ENCODE measurements around the gene SP6.

SP6 gene

DNA sequence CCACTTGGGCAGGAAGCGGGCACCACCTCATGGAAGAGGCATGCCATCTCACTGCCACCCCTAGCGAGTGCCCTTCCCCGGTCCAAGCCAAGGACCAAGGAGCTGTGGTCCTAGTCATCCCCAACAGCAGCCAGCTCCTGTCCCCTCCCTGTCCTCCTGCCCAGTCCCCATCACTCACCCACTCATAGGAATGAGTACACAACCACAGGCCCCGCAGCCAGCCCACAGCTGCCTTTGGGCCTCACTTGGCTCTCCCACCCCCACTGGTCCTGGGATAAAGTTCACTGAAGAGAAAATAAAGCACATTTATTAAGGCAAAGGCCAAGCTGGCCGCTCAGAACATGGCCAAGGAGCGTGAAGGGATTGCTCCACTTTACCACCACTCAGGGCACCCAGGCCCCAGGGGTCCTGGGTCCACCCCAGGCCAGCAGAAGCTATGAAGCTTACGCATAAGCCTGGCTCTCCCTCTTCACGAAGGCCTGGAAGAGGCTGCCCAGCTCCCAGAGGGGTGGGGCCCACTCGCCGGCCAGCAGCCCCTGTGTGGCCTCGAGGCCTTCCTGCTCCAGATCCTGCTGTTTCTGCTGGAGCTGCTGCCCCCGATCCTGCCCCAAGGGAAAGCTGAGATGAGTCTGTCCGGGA, 13.4 kb downstream of the SP6 start:
- no peak overlapping the region for H3K4me3 ChIP-seq
- H3K27me3 ChIP-seq = no peaks in the 10 kb centered on the region
- H4K20me1 ChIP-seq = no peaks in the 10 kb centered on the region
- no peaks in the 10 kb centered on the region for H3K9me3 ChIP-seq
- H3K36me3 ChIP-seq = peaks cover 45% of the 10 kb centered on the region
- peaks cover 77% of the 10 kb centered on the region for H3K4me1 ChIP-seq
- peak overlapping the region; percentile 65 for H3K4me2 ChIP-seq
- no peak for TF ChIP-seq Cebpa-rat (IDR thresholded peaks at IDR 0.05)
- H3K9ac ChIP-seq = peak overlapping the region; percentile 49
- no peak overlapping the region for H3K27ac ChIP-seq

DNA sequence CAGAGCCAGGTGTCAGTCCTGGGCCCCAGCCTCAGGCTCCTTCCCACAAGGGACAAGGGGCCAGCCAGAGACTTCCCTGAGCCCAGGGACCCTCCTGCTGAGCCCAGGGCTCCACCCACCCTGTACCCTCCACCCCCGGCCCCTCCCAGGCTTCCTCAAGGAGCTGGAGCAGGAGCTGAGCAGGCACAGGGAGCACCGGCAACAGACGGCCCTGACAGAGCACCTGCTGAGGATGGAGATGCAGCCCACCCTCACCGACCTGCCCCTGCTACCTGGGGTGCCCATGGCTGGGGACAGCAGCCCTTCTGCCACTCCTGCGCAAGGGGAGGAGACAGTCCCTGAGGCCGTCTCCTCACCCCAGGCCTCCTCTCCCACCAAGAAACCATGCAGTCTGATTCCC, 14.4 kb downstream of the SP6 start:
- Histone ChIP-seq H3K4me1 (peaks cover 80% of the 10 kb centered on the region), H3K36me3 (peaks cover 45% of the 10 kb centered on the region), H4K20me1 (no peaks in the 10 kb centered on the region), H3K9ac (peak overlapping the region; percentile 49; the same call in 1 of the 2 replicates), H3K9me3 (no peaks in the 10 kb centered on the region), H3K4me2 (peak overlapping the region; percentile 65), H3K27me3 (no peaks in the 10 kb centered on the region), H3K4me3 (no peak overlapping the region), H3K27ac (0 out of 2 replicates have a peak overlapping the region, but pooled peaks have one; percentile 4)
- no peak for TF ChIP-seq Cebpa-rat (IDR thresholded peaks at IDR 0.05)

DNA sequence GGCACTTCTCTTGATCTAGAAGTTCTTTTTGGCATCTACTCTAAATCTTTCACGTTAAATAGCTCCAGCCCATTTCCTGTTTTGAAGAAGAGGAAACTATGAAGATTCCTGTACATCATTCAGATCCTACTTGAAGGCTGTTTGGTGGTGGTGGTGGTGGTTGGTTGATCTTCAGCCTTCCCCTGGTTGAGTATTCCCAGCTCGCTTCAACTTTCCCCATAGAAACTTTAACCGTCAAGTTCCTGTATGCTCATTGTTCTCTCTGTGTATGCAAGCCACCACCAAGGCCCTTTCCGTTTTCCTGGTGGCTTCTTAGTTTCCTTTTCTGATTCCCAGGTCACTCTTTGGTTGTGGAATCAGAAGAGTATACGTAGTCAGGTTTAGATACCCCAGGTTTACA, 16.2 kb downstream of the SP6 start:
- Histone ChIP-seq H4K20me1 (0 out of 2 replicates have a peak, but pooled peaks cover 6% of the 10 kb centered on the region), H3K4me3 (no peak overlapping the region), H3K9ac (no peak overlapping the region), H3K9me3 (no peaks in the 10 kb centered on the region), H3K27ac (no peak overlapping the region), H3K4me1 (peaks cover 78% of the 10 kb centered on the region), H3K4me2 (peak overlapping the region; percentile 65), H3K27me3 (no peaks in the 10 kb centered on the region), H3K36me3 (peaks cover 45% of the 10 kb centered on the region)
- no peak for TF ChIP-seq Cebpa-rat (IDR thresholded peaks at IDR 0.05)

DNA sequence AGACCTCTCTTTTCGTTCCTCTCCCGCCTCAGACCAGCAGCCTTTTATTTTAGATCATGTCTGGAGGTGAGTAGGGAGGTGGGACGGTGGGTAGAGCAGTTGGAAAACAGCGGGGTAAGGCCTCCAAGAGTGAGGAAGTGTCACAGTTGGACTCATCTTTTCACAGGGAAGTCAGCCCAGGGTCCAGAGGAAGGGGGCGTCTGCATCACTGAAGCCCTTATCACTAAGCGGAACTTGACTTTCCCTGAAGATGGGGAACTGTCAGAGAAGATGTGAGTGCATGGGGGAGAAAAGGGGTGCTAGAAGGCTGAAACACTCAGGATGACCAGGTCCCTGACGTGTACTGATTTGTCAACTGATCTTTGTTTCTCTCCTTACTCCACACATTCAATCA, 19.0 kb downstream of the SP6 start:
- Histone ChIP-seq H3K27me3 (no peaks in the 10 kb centered on the region), H3K9me3 (no peaks in the 10 kb centered on the region), H3K4me3 (peak overlapping the region; percentile 77), H3K4me1 (peaks cover 65% of the 10 kb centered on the region), H3K9ac (peak overlapping the region; percentile 80), H4K20me1 (0 out of 2 replicates have a peak, but pooled peaks cover 6% of the 10 kb centered on the region), H3K36me3 (peaks cover 39% of the 10 kb centered on the region), H3K27ac (peak overlapping the region; percentile 75; the same call in 1 of the 2 replicates), H3K4me2 (peak overlapping the region; percentile 92)
- no peak for TF ChIP-seq Cebpa-rat (IDR thresholded peaks at IDR 0.05)

DNA sequence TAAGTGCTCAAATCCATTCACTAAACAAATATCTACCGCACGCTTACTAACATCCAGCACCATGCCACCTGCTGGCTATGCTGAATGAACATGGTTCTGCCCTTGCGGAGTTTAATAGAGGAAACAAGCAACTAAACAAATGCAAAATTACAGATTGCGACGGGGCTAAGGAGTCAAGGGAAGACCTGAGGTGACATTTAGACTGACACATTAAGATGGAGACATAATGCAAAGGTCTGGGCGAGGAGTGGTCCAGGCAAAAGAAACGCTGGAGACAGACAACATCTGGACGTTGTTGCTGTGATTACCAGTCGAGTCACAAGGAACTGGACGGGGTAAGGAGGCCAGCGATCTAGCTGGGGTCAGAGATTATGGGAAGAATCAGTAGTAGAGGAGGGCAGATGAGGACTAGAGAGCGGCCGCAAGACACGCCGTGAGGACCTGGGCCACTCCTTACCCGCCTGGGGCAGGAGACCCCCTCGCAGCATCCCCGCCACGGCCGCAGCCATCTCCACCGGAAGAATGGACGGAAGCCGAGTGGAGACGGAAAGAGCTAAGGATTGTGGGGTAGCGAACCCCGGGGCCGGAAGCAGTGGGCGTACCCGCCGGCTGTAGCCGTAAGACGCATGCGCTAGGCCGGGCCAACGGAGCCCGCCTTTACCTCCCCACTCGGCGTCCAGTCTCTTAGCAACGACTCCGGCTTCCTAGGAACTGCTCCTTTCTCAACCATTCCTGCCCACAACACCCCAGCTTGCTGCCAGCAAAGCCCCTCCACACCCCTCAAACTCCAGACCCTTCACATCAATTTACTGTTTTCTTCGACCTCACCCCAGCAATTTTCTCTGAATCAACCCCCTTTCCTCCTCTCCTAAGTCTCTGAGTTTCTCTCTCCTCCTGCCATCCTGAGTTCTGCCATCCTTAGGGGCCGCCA, 19.7 kb downstream of the SP6 start, which contains the start of the genes LRRC46 and MRPL10:
TSS of gene LRRC46 (plus strand) at position 668 of the 931 bp plus-strand sequence. CDS start 320 bp downstream, outside the sequence.
TSS of gene MRPL10 (minus strand) at position 539 of the 931 bp plus-strand sequence. CDS start at position 509, 30 bp downstream.
- peaks cover 58% of the 10 kb centered on the region for H3K4me1 ChIP-seq
- H3K9me3 ChIP-seq = no peaks in the 10 kb centered on the region
- TF ChIP-seq Cebpa-rat (IDR thresholded peaks at IDR 0.05) = no peak
- no peaks in the 10 kb centered on the region for H3K27me3 ChIP-seq
- H3K9ac ChIP-seq = peak within 1 kb of the TSS; percentile 80
- H3K4me2 ChIP-seq = peak within 1 kb of the TSS; percentile 92
- H3K36me3 ChIP-seq = peaks cover 39% of the 10 kb centered on the region
- peak within 1 kb of the TSS; percentile 77 for H3K4me3 ChIP-seq
- H3K27ac ChIP-seq = peak within 1 kb of the TSS; percentile 75
- H4K20me1 ChIP-seq = 0 out of 2 replicates have a peak, but pooled peaks cover 6% of the 10 kb centered on the region

DNA sequence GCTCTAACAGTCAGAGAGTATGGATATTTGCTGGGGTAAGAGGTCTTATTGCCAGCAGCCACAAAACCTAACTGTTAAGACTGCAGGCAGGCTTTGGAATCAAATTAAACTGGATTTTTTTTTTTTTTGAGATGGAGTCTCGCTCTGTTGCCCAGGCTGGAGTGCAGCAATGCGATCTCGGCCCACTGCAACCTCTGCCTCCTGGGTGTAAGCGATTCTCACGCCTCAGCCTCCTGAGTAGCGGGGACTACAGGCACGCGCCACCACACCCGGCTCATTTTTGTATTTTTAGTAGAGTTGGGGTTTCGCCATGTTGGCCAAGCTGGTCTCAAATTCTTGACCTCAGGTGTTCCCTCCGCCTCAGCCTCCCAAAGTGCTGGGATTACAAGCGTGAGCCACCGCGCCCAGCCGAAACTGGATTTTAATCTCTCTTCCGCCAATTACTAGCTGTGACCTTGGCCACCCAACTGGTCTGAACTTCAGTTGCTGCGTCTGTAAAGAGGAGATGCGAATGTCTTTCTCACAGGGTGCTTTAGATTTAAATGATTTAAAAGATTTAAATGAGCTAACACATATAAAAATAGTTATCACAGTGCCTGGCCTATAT, 20.5 kb downstream of the SP6 start:
- peak overlapping the region; percentile 75 for H3K27ac ChIP-seq
- H3K4me3 ChIP-seq = peak overlapping the region; percentile 77
- no peaks in the 10 kb centered on the region for H3K27me3 ChIP-seq
- H3K4me1 ChIP-seq = peaks cover 50% of the 10 kb centered on the region
- no peak for TF ChIP-seq Cebpa-rat (IDR thresholded peaks at IDR 0.05)
- peak overlapping the region; percentile 80 for H3K9ac ChIP-seq
- H3K9me3 ChIP-seq = no peaks in the 10 kb centered on the region
- H3K4me2 ChIP-seq = peak overlapping the region; percentile 92
- H3K36me3 ChIP-seq = peaks cover 39% of the 10 kb centered on the region
- H4K20me1 ChIP-seq = 0 out of 2 replicates have a peak, but pooled peaks cover 6% of the 10 kb centered on the region

DNA sequence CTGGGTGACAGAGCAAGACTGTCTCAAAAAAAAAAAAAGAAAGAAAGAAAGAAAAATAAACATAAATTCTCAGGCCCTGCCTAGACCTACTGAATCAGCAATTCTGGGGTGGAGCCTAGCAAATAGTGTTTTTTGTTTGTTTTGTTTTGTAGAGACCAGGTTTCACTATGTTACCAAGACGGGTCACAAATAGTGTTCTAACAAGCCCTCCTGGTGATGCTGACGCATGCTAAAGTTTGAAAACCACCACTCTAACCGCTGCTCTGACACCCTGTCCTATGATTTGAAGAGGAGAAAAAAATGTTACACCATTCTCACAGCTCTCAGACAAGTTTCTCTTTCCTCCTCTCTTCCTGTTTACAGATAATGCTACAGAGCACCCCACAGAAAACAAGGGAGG, 21.1 kb downstream of the SP6 start:
- Histone ChIP-seq H3K4me3 (no peak overlapping the region), H3K4me1 (peaks cover 44% of the 10 kb centered on the region), H3K27ac (no peak overlapping the region), H3K36me3 (peaks cover 41% of the 10 kb centered on the region), H4K20me1 (0 out of 2 replicates have a peak, but pooled peaks cover 6% of the 10 kb centered on the region), H3K27me3 (no peaks in the 10 kb centered on the region), H3K4me2 (peak overlapping the region; percentile 92), H3K9ac (no peak overlapping the region), H3K9me3 (no peaks in the 10 kb centered on the region)
- TF ChIP-seq Cebpa-rat (IDR thresholded peaks at IDR 0.05) = no peak

DNA sequence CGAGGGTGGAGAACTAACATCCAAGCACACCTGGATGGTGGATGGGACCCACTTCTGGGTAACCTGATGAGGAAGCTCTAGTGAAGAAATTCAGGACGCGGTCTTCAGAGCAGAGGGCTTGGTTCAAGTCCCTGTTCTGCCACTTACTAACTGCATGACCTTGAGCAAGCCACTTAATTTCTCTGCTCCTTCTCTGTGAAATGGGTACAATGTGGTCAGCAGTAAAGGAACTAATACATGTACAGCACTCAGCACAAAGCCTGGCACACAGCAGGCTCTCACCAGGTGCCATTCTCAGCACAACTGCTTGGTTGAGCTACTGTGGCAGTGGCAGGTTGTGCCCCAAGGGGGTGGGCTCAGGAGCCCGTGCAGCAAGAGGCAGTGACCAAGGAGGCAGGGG, 27.4 kb downstream of the SP6 start:
- H3K4me3 ChIP-seq = no peak overlapping the region
- H3K4me2 ChIP-seq = no peak overlapping the region
- no peak overlapping the region for H3K27ac ChIP-seq
- no peaks in the 10 kb centered on the region for H3K9me3 ChIP-seq
- H3K4me1 ChIP-seq = peaks cover 26% of the 10 kb centered on the region
- no peaks in the 10 kb centered on the region for H3K27me3 ChIP-seq
- H4K20me1 ChIP-seq = no peaks in the 10 kb centered on the region; the same call in 1 of the 2 replicates
- H3K36me3 ChIP-seq = peaks cover 67% of the 10 kb centered on the region
- no peak overlapping the region for H3K9ac ChIP-seq
- TF ChIP-seq Cebpa-rat (IDR thresholded peaks at IDR 0.05) = no peak

DNA sequence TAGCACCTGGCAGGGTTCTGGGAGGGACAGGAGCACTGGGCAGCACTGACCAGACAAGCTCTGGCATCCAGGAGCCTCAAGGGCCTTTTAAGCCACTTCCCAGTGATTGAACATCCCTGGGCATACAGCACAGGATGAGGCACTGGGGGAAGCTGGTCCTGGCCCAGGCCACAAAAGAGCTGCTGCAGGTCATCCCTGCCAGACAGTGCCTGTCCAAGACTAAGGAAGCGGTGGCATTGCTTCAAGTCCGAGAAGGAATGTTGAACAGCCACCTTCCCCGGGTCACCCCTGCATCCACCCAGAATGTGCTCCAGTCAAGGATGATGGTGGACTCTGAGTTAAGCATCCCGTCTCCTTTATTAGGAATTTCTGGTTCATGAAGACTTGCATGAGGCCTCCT, 28.2 kb downstream of the SP6 start:
- H3K36me3 ChIP-seq = peaks cover 67% of the 10 kb centered on the region
- H3K4me2 ChIP-seq = peak overlapping the region; percentile 91; the same call in 1 of the 2 replicates
- TF ChIP-seq Cebpa-rat (IDR thresholded peaks at IDR 0.05) = no peak
- H3K4me1 ChIP-seq = peaks cover 26% of the 10 kb centered on the region
- no peaks in the 10 kb centered on the region for H3K9me3 ChIP-seq
- peak overlapping the region; percentile 81 for H3K27ac ChIP-seq
- no peaks in the 10 kb centered on the region for H3K27me3 ChIP-seq
- H3K9ac ChIP-seq = no peak overlapping the region
- no peaks in the 10 kb centered on the region; the same call in 1 of the 2 replicates for H4K20me1 ChIP-seq
- no peak overlapping the region; the same call in 1 of the 2 replicates for H3K4me3 ChIP-seq
